T-helper 1 cell (primary cell): ENCODE measurements around the gene PCSK4.
A peak's percentile ranks its signal among the peaks of the same experiment; 100 is the strongest.
"Not testable (repeated sequence)": the region's sequence is repeated elsewhere in the genome, so short reads cannot be mapped to it uniquely, and the experiment has no call there.

Source experiments
- DNase-seq, 5 donors: peaks; one replicate each; pipeline ENCODE4 v3.0.0-alpha.2; 2012 to 2020

The PCSK4 gene

DNA sequence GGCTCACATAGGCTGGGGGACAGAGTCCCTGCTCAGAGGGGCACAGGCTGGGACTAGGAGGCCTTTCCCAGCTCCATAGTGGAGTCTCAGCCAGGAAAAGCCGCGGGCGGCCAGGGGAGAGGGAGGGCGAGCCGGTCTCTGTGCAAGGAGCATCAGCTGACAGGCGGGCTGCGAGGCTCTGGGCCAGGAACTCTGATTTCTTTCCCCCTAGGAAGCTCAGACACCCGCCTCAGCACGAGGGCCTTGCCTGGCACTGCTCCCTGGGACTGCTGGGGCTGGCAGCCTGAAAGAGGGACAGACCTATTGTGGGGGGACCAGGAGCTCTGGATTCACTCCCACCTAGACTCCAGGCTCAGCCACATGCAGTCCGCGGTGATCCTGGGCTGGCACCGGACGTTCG, 31.5 kb upstream of the PCSK4 start:
- no peak for DNase-seq

DNA sequence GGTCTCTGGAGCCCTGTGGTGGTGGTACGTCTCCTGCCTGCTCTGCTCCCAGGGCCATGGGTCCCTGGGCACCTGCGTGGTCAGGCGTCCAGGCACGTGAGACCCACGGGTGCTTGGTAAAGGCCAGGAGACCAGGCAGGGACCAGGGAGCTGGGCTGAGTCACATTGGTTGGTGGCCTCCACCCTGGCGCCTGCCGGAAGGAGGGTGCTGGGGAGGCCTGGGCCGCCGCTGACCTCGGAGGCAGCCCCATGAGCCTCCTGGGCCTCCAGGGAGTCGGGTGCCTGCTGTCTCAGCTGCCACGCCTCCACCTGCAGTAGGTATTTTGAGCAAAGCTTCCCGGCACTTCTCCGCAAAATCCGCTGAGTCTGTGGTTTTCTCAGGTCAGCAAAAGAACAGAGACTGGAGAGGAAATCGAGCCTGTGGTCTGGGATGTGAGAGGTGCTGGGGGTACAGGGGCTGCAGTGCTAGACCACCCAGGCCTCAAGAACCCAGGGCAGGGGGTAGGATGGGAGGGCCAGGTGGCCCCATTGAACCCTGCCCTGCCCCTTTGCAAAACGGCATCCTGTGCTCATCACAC, 30.1 kb upstream of the PCSK4 start:
- no peak for DNase-seq

DNA sequence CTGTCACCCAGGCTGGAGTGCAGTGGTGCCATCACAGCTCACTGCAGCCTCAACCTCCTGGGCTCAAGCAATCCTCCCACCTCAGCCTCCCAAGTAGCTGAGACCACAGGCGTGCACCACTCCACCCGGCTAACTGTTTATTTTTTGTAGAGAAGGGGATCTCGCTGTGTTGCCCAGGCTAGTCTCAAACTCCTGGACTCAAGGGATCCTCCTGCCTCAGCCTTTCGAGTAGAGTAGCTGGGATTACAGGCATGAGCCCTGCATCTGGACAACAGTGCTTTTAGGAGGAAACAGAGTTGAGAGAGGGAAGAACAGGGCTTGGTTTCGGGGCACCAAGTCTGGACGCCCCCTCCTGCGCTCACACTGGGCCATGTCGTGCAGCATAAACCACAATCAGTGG, 29.7 kb upstream of the PCSK4 start:
- not testable (repeated sequence) for DNase-seq

DNA sequence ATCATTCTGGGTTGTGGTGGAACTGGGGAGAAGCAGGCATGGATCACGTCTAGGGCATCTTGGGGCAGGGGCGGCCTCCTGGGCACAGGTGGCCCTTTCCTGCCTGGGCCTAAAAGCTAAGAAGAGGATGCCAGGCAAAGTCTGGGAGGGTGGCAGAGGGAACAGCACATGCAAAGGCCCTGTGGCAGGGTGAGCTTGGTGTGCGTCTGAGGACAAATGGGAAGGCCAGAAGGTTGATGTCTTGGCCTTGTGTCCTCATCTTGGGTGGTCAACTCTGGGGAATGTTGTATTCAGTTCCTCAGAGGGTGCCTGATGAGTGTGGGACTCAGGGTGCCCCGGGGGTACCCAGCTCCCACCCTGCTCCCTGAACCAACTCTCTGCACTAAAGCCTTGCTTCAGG, 28.3 kb upstream of the PCSK4 start:
- DNase-seq = no peak

DNA sequence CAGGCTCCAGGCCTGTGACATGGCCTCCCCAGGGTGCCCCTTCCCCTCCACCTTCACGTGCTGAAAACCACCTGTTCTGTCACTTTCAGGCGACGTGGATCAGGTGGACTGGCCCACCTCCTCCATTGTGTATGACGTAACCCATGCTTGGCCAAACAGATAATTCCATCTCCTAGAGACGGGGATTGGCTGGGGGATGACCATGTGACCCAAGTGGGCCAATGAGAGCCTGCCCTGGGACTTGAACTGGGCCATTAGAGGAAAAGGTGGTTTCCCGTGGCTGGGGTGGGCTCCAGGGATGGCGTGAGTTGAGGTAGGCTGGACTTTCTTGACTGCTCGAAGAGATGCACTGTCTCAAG, 26.2 kb upstream of the PCSK4 start:
- DNase-seq = no peak

DNA sequence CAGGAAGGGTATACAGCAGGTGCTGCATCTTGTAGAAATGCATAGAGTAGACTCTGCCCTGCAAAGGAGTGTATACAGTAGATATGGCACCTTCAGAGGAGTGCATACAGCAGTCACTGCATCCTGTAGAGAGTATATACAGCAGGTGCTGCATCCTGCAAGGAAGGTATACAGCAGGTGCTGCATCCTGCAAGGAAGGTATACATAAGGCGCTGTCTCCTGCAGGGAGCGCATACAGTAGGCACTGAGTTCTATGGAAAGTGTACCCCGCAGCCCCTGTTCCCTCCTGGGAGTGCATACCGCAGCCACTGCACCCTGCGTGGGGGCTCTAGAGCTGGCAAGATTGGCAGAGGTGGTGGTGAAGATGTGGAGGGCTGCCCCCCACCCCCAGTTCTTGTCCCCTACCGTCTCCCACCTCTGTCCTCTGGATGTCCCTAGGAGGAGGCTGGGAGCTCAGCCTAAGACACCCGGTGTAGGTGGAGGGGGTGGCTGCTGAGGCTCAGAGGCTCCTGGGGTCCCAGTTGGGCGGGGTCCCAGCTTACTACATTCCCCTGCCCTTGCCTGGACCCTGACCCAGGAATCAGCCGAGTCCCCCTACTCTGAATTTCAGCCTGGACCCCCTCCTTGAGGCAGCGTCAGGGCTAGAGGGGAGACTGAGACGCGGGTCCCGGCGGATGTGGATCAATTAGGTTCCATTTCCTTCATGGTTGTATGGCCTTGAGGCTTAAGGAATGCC, 25.0 kb upstream of the PCSK4 start:
- no peak for DNase-seq

DNA sequence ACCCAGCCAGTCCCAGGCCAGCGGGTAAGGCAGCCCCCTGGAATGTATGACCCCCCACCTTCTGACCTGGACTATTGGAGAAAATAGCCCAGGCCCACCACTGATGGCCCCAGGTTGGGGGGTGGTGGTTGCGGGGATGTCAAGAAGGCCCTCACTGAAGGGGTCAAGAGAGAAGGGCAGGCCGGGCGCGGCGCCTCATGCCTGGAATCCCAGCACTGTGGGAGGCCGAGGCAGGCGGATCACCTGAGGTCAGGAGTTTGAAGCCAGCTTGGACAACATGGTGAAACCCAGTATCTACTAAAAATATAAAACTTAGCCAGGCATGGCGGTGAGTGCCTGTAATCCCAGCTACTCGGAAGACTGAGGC, 24.1 kb upstream of the PCSK4 start:
- no peak for DNase-seq

DNA sequence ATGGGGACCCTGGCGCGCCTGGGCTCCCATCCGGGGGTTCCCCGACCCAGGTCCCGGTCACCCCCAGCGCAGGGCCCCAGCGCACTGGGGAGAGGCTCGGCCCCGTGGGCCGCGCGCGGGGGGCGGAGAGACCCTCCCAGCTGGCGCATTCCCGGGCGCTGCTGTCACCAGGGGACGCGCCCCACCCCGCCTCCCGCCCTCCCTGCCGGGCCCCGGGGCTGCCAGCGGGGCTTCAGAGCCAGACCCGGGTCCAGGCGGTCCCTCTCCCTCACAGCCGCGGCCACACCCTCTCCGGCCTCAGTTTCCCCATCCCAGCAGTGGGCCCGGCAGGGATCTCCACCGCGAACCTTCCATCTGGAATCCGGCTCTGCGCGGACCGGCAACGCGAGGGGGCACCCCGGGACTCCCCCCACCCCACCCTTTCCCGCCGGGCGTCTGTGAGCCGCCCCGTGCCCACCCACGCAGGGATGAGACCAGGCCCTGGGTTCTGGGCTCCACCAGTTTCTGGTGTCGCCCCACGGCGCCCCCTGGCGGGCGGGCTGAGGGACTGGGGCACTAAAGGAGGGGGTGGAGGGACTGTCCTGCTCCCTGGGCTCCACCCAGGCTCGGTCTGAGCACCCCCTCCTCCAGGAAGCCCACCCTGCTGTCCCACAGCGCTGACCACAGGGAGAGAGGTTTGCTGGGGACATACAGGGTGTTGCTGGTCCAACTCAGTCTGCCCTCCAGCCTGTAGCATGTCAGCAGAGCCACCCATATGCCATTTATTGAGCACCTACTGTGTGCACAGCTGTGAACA, 23.5 kb upstream of the PCSK4 start:
- DNase-seq = peak; percentile 34 to 70 (median 53)

DNA sequence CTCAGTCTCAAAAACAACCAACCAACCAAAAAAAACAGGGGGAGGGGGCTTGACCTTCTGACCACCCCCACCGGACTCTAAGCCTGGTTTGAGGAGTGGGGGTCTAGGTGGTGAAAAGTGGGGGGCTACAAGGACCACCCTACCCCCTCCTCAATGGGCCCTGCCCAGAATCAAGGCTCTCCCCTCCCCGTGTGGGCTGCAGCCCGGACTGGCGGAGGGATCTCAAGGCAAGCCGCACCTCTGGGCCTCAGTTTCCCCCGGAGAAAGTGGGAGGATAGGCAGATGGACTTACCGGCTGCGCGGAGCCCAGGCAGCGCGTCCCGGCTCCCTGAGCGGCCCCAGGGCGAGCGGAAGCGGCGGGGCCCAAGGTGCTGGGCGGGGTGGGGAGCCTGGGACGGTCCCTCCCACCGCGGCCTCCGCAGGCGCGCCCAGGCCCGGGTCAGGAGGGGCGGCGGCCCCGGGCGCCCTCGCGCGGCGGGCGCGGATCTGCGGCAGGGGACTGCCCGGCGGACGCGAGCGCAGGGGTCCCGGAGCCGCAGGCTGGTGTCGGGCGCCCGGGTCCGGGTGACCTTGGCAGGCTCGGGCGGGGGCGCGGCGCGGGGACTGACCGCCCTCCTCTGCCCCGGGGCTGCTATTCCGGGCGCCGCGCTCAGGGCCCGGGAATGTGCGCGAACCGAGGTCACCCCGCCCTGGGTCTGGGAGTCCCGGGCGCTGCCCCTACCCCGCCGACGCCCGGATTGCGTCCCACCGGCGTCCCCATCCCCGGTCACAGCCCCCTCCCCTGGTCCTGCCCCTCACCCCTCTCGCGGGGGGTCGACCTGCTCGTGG, 22.7 kb upstream of the PCSK4 start, which contains the start of gene ADAMTSL5:
TSS of gene ADAMTSL5 (minus strand) at position 349 of the 828 bp plus-strand sequence. CDS start 2,076 bp downstream, outside the sequence.
- DNase-seq = peak; percentile 33 to 75 (median 41)

DNA sequence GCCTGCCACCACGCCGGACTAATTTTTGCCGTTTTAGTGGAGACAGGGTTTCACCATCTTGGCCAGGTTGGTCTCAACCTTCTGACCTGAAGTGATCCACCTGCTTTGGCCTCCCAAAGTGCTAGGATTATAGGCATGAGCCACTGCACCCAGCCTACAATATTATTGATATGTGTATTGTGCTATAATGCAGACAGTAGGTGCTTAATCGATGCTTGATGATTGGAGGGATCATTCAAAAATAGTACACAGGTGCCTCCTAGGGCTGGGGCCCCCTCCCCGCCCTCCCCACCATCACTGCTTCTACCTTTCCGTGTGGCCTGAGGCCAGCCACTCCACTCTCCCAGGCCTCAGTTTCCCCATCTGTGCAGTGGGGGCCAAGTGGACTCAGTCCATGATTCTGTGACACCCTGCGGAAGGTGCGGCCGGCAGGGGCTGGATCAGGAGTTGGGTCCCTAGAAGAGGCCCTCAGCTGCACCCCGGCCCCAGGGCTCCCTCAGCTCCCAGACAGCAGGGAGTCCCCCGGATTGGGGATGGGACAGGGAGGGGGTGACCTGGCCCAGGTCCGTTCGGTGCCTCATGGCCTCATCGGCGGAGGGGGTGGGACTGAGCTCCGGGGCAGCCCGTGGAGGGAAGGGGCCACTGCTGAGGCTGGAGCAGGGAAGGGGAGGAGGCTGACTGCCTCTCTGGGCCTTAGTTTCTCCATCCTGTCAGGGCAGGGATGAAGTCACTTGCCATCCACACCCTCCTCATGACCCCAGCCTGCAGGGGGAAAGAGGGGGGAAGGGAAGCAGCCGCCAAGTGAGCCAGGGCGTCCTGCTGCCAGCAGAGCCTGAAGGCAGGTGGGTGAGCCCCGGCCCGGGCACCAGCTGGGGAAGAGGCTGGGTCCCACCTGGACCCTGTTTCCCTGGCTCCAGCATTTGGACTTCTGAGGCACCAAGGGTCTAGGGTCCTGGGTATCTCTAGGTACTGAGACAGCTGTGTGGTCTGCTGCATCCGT, 21.5 kb upstream of the PCSK4 start:
- no peak for DNase-seq

DNA sequence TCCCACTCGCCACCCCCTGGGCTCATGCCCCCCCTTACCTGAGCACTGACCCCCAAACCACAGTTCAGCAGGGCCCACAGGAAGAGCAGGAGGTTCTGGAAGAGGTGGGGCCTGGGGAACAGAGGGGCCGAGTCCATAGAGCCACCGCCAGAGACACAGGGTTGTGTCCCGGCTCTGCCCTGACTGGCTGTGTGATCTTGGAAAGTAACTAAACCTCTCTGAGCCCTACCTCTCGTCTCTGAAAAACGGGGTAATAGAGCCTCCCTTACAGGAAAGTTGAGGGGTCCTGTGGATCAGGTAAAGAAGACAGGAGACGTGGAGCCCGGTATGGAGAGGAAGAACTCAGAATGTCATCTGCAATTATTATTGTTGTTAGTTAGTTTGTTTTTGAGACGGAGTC, 20.7 kb upstream of the PCSK4 start:
- no peak for DNase-seq

DNA sequence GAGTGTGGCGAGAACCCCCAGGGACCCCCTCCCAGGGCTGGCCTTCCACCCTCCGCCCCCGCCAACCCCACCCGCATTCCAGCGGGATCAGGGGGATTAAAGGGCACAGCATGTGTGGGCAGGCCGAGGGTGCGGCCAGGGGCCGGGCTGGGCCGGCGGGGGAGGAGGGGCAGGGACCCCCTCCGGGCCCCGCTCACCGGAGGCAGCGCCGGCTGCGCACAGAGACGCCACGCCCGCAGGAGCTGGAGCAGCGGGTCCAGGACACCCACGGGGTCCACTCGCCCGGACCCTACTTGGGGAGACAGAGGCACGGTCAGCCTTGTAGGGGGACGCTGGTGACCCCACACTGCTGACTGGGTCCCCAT, 20.3 kb upstream of the PCSK4 start:
- no peak for DNase-seq

DNA sequence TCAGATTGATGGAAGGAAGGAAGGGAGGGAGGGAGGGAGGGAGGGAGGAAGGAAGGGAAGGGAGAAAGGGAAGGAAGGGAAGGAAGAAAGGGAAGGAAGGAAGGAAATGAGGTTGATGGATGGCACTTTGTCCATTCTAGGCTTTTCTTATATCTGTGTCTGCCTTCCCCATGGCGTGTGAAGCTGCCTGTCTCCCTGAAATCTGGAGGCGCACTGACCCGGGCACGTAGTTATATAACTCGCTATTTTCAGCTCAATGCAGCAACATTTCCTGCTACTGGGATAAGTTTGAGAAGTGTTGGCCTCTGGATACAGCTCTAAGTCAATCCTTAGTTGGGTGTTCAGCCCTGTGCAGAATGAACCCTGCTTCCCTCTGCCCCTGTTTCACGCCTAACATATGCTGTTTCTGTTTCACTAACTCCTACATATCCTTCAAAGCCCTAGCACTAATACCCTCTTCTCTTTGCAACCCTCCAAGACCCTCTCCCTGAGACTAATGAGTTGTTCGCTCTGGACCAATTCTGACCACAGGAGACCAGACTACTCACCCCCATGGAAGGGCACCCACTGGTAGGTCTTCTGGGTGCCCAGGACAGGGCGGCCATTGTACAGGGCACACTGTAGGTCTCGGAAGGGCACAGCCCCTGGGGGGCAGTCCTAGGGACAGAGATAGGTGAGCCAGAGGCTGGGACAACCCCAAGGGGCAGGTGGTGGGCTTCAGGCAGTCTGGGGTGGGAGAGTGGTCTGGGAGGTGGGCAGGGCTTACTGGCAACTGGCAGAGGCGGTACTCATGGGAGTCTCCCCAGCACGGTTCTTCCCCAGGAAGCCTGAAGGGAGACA, 19.7 kb upstream of the PCSK4 start:
- DNase-seq = no peak

DNA sequence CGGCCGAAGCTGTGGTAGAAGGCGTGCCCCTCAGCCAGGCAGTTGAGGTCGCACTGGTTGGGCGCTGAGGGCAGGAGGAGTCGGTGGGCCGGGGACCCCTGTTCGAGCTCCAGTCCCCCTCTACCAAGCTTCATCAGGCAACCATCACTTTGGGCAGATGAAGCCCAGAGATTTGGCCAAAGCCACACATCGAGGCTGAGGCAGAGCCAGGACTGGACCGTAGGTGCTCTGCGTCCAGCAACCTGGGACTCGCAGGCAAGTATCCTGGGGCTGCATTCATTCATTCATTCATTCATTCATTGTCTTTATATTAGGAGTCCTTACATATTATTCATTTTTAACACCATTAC, 18.3 kb upstream of the PCSK4 start:
- no peak for DNase-seq

DNA sequence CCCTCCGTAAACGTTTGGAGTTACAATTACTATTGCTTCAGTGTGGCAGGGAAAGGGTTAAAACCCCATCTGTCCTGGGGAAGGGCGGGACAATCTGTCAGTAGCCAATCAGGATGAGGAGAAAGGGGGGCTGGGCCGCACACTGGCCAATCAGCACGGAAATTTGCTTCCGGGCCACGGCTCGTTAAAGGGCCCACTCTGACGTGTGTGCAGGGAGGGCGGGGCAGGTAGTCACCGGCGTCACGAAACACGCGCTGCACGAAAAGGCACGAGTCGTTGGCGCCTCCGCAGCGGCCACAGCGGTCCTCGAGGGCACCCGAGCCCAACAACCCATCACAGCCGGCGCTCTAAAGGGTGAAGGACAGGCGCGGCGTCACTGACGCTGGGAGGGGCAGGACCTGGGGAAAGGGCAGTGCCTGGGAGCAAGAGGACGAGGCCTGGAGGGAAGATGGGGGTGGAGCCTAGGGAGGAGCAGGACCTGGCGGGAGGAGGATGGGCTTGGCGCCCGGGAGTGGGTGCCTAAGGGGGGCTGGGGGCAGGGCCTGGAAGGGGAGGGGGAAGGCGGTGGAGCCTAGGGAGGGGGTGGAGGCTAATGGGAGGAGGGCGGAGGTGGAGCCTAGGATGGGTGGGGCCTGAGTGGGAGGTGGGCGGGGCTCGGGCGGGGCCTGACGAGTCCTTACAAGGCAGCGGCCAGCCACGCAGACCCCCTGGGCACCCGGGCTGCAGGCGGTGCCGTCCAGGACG, 17.8 kb upstream of the PCSK4 start:
- DNase-seq = peak; percentile 80 to 94 (median 89)

DNA sequence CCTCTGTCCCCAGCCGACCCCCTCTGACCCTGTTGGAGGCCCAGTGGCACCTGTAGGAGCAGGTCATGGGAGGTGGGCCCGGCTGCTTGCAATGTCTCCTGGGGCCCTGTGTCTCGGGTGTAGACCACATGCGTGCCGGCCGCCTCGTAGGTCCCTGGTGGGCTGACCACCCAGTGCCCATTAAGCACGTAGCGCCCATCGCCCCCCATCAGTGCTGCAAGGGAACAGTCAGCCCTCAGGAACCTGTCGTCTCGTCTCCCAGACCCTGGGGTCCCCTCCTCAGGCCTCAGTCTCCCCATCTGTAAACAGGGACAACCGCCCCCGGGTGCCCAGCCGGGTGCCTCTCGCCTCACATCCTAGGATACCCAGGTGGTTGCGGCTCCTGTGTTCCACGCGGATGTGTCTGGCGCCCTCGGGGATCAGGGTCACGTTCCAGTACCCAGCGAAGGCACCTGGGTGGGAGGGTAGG, 17.1 kb upstream of the PCSK4 start:
- DNase-seq = no peak

DNA sequence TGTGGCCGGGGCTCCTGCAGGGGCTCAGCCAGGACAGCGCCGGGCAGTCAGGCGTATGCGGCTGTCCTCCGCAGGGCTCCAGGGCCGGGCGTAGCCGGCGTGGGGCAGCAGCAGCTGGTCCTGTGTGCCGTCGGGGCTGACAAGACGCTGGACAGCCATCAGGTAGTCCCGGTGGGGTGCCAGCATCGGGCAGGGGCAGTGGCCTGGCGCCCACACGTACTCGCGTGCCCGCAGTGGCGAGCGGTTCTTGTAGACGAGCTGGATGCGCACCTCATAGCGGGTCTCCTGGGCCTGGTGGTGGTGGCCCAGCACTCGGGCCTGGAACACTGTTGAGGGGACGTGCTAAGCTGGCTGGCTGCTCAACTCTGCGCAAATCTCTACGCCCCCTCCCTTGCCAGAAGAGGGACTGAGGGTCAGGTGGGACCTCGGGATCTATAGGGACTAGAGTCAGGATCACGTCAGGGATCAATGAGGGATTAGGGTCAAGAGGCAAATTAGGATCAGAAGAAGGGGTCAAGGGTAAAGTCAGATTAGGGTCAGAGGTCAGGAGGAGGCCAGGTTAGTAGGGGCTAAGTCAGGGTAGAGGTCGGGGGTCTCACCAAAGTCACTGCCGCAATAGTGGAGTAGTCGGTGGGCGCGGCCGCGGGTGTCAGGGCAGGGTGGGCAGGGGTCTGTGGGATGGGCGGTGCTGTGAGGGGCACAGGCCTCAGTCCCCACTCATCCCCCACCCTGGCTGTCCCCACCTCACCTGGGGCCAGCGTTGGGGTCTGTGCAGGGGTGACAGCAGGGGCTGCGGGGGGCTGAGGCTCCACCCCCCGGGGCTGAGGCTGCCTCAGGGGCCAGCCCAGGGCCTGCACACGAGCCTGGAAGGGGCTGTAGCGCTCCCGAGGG, 16.1 kb upstream of the PCSK4 start:
- no peak for DNase-seq

DNA sequence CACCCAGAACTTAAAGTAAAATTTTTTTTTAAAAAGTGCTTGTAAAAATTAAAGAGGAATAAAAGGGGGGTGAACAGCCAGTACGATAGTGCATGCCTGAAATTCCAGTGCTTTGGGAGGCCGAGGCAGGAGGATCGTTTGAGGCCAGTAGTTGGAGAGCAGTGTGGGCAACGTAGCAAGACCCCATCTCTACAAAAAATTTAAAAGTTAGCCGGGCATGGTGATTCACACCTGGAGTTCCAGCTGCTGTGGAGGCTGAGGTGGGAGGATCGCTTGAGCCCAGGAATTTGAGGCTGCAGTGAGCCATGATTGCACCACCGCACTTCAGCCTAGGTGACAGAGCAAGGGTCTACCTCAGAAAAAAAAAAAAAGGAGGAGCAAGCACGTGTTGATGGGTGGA, 14.9 kb upstream of the PCSK4 start:
- no peak for DNase-seq
